IMR-90 (cell line): Measurements from ENCODE around the gene ADM.

Experiments used
- CHD1 ChIP-seq: IDR thresholded peaks from 2 replicates; pipeline ENCODE4 v1.6.1; 2012; ENCODE audit warnings: low read depth, low read length, improper control_type of control experiment
- ELK1 ChIP-seq: fragments of 150-350 bp; IDR thresholded peaks from 2 replicates; pipeline ENCODE4 v1.6.1; 2016; ENCODE audit warnings: low read depth, mild to moderate bottlenecking, low read length, moderate library complexity, borderline replicate concordance
- FOS ChIP-seq: fragments of 150-350 bp; IDR thresholded peaks from 2 replicates; pipeline ENCODE4 v1.6.1; 2016; ENCODE audit warnings: low read depth, low read length
- MAFK ChIP-seq: IDR thresholded peaks from 2 replicates; pipeline ENCODE4 v1.6.1; 2012; ENCODE audit warnings: low read depth, low read length, improper control_type of control experiment
- MAZ ChIP-seq: IDR thresholded peaks from 2 replicates; pipeline ENCODE4 v1.6.1; 2012; ENCODE audit warnings: low read depth, mild to moderate bottlenecking, low read length, improper control_type of control experiment, moderate library complexity, borderline replicate concordance
- MXI1 ChIP-seq: IDR thresholded peaks from 2 replicates; pipeline ENCODE4 v1.6.1; 2012; ENCODE audit warnings: low read depth, mild to moderate bottlenecking, low read length, moderate library complexity, borderline replicate concordance
- NFE2L2 ChIP-seq: fragments of 150-350 bp; IDR thresholded peaks from 2 replicates; pipeline ENCODE4 v1.6.1; 2016; ENCODE audit warnings: low read depth, mild to moderate bottlenecking, low read length
- POLR2A ChIP-seq: IDR thresholded peaks from 2 replicates; pipeline ENCODE4 v1.6.1; 2012; ENCODE audit warnings: mild to moderate bottlenecking, low read depth, low read length
- RAD21 ChIP-seq: IDR thresholded peaks from 2 replicates; pipeline ENCODE4 v1.6.1; 2012; ENCODE audit warnings: low read length, improper control_type of control experiment
- RFX5 ChIP-seq: IDR thresholded peaks from 2 replicates; pipeline ENCODE4 v1.8.0; 2012; ENCODE audit warnings: low read depth, mild to moderate bottlenecking, low read length, moderate library complexity
- SMC3 ChIP-seq: fragments of 150-350 bp; IDR thresholded peaks from 2 replicates; pipeline ENCODE4 v1.6.1; 2016; ENCODE audit warnings: low read depth, mild to moderate bottlenecking, antibody characterized with exemption, low read length, moderate library complexity
- TF ChIP-seq, protein P1 (sequence below): conservative IDR thresholded peaks from 2 replicates; pipeline ENCODE4 v1.5.1; 2012; ENCODE audit warnings: mild to moderate bottlenecking, low read depth, low read length, improper control_type of control experiment
- TF ChIP-seq, protein P2 (sequence below): fragments of 150-350 bp; IDR thresholded peaks from 2 replicates; pipeline ENCODE4 v1.6.1; 2017; ENCODE audit warnings: mild to moderate bottlenecking, antibody characterized with exemption, low read length, low read depth

GRCh38 chr11:10328314-10329098 lies 23.6 kb downstream of the ADM start:
- TF ChIP-seq MXI1 (no peak), RAD21 (no peak), SMC3 (no peak), MAZ (no peak), RFX5 (no peak), POLR2A (no peak), FOS (no peak), NFE2L2 (no peak), MAFK (peak; percentile 80), ELK1 (no peak), CHD1 (no peak)
- TF ChIP-seq, protein P1, sequence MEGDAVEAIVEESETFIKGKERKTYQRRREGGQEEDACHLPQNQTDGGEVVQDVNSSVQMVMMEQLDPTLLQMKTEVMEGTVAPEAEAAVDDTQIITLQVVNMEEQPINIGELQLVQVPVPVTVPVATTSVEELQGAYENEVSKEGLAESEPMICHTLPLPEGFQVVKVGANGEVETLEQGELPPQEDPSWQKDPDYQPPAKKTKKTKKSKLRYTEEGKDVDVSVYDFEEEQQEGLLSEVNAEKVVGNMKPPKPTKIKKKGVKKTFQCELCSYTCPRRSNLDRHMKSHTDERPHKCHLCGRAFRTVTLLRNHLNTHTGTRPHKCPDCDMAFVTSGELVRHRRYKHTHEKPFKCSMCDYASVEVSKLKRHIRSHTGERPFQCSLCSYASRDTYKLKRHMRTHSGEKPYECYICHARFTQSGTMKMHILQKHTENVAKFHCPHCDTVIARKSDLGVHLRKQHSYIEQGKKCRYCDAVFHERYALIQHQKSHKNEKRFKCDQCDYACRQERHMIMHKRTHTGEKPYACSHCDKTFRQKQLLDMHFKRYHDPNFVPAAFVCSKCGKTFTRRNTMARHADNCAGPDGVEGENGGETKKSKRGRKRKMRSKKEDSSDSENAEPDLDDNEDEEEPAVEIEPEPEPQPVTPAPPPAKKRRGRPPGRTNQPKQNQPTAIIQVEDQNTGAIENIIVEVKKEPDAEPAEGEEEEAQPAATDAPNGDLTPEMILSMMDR: no peak
- TF ChIP-seq, protein P2, sequence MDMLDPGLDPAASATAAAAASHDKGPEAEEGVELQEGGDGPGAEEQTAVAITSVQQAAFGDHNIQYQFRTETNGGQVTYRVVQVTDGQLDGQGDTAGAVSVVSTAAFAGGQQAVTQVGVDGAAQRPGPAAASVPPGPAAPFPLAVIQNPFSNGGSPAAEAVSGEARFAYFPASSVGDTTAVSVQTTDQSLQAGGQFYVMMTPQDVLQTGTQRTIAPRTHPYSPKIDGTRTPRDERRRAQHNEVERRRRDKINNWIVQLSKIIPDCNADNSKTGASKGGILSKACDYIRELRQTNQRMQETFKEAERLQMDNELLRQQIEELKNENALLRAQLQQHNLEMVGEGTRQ: no peak
